Activated T-helper 2 cell treated with anti-CD3 and anti-CD28 coated beads, Interferon-gamma antibody, Interleukin-2, Interleukin-4, amounts not matched to agents 10 μg/mL and 5 μg/mL and 100 μg/mL, durations not matched to agents 14 hours and 24 hours and 36 hours (primary cell): Measurements from ENCODE around the gene PDE4D. TPM values are rescaled to one million over a fixed set of nuclear protein-coding genes. Genes with fewer than 3 reads are reported as not detected.

Source experiments
- DNase-seq: peaks from one replicate; pipeline ENCODE4 v3.0.0; 2021; ENCODE audit warnings: low spot score
- H3K27ac Mint-ChIP-seq: one replicate; pipeline ENCODE4 v1.8.0; 2021; ENCODE audit warnings: mixed read lengths
- H3K27me3 Mint-ChIP-seq: one replicate; pipeline ENCODE4 v1.8.0; 2021; ENCODE audit warnings: low read depth, mixed read lengths
- H3K36me3 Mint-ChIP-seq: one replicate; pipeline ENCODE4 v1.8.0; 2021; ENCODE audit warnings: low read depth, mixed read lengths
- H3K4me1 Mint-ChIP-seq: one replicate; pipeline ENCODE4 v1.8.0; 2021; ENCODE audit warnings: low read depth, mixed read lengths
- H3K4me3 Mint-ChIP-seq: one replicate; pipeline ENCODE4 v1.8.0; 2021; ENCODE audit warnings: low read depth, mild to moderate bottlenecking, moderate library complexity, mixed read lengths
- H3K9me3 Mint-ChIP-seq: one replicate; pipeline ENCODE4 v1.8.0; 2021; ENCODE audit warnings: mixed read lengths
- intact Hi-C: fragments of 100-400 bp; cut with micrococcal nuclease; formaldehyde crosslinking; loops from one replicate; pipeline ENCODE4 v1.15.1; 2023
- total RNA-seq: library from RNA; stranded (reverse); gene quantifications from 2 replicates; pipeline ENCODE4 v1.2.3, GENCODE V29; 2022

PDE4D gene
- total RNA-seq, 1 donor from 2014 or later, result 102 TPM

- H3K4me3 Mint-ChIP-seq, result no peak overlapping the region
- intact Hi-C loops, result no loop called here
- peaks cover 6% of the 10 kb centered on the region for H3K4me1 Mint-ChIP-seq
- no peak overlapping the region for H3K27ac Mint-ChIP-seq
- DNase-seq, result no peak
- no peaks in the 10 kb centered on the region for H3K9me3 Mint-ChIP-seq
- no peaks in the 10 kb centered on the region for H3K36me3 Mint-ChIP-seq
- H3K27me3 Mint-ChIP-seq, result peaks cover 6% of the 10 kb centered on the region
These were observed 231.4 kb downstream of the PDE4D start for GRCh38 chr5:59661954-59662615.

- Mint-ChIP-seq H3K27me3 (peaks cover 6% of the 10 kb centered on the region), H3K9me3 (no peaks in the 10 kb centered on the region), H3K36me3 (no peaks in the 10 kb centered on the region), H3K27ac (no peak overlapping the region), H3K4me1 (peaks cover 7% of the 10 kb centered on the region), H3K4me3 (no peak overlapping the region)
- intact Hi-C loops, result no loop called here
- no peak for DNase-seq
These were observed 232.2 kb downstream of the PDE4D start for GRCh38 chr5:59661311-59661710.

GRCh38 chr5:59660737-59661136 is 232.8 kb downstream of the PDE4D start:
- no peaks in the 10 kb centered on the region for H3K36me3 Mint-ChIP-seq
- intact Hi-C loops, result no loop called here
- peaks cover 4% of the 10 kb centered on the region for H3K27me3 Mint-ChIP-seq
- peaks cover 13% of the 10 kb centered on the region for H3K4me1 Mint-ChIP-seq
- H3K27ac Mint-ChIP-seq, result no peak overlapping the region
- DNase-seq, result no peak
- H3K4me3 Mint-ChIP-seq, result no peak overlapping the region
- H3K9me3 Mint-ChIP-seq, result no peaks in the 10 kb centered on the region

GRCh38 chr5:59656351-59657254 is 236.9 kb downstream of the PDE4D start:
- peaks cover 2% of the 10 kb centered on the region for H3K27me3 Mint-ChIP-seq

GRCh38 chr5:59655693-59656309 is 237.7 kb downstream of the PDE4D start:
- H3K36me3 Mint-ChIP-seq, result no peaks in the 10 kb centered on the region
- no peak overlapping the region for H3K27ac Mint-ChIP-seq
- intact Hi-C loops, result loop anchor here (5.0 kb wide), 1 partner anchor 64 kb away; no protein-coding TSS in a partner anchor
- DNase-seq, result no peak
- H3K27me3 Mint-ChIP-seq, result peaks cover 2% of the 10 kb centered on the region
- H3K4me3 Mint-ChIP-seq, result no peak overlapping the region
- H3K9me3 Mint-ChIP-seq, result no peaks in the 10 kb centered on the region
- H3K4me1 Mint-ChIP-seq, result peaks cover 7% of the 10 kb centered on the region

More at GRCh38 chr5:59656351-59657254, 236.9 kb downstream of the PDE4D start:
- Mint-ChIP-seq H3K27ac (no peak overlapping the region), H3K9me3 (no peaks in the 10 kb centered on the region), H3K4me3 (no peak overlapping the region), H3K4me1 (peaks cover 7% of the 10 kb centered on the region), H3K36me3 (no peaks in the 10 kb centered on the region)
- intact Hi-C loops, result loop anchor here (5.0 kb wide), 1 partner anchor 64 kb away; no protein-coding TSS in a partner anchor
- DNase-seq, result no peak

GRCh38 chr5:59654691-59655090 is 238.8 kb downstream of the PDE4D start:
- H3K9me3 Mint-ChIP-seq, result no peaks in the 10 kb centered on the region
- peaks cover 7% of the 10 kb centered on the region for H3K4me1 Mint-ChIP-seq
- H3K27me3 Mint-ChIP-seq, result peaks cover 2% of the 10 kb centered on the region
- intact Hi-C loops, result loop anchor here (5.0 kb wide), 1 partner anchor 62 kb away; no protein-coding TSS in a partner anchor
- H3K27ac Mint-ChIP-seq, result no peak overlapping the region
- no peak overlapping the region for H3K4me3 Mint-ChIP-seq
- H3K36me3 Mint-ChIP-seq, result no peaks in the 10 kb centered on the region
- no peak for DNase-seq

GRCh38 chr5:59652449-59652848 is 241.1 kb downstream of the PDE4D start:
- no peak overlapping the region for H3K27ac Mint-ChIP-seq
- H3K36me3 Mint-ChIP-seq, result no peaks in the 10 kb centered on the region
- no peak for DNase-seq
- H3K4me1 Mint-ChIP-seq, result peaks cover 7% of the 10 kb centered on the region
- peaks cover 2% of the 10 kb centered on the region for H3K27me3 Mint-ChIP-seq
- no peaks in the 10 kb centered on the region for H3K9me3 Mint-ChIP-seq
- H3K4me3 Mint-ChIP-seq, result no peak overlapping the region
- intact Hi-C loops, result no loop called here

GRCh38 chr5:59648949-59649921 is 244.3 kb downstream of the PDE4D start:
- Mint-ChIP-seq H3K27me3 (peaks cover 1% of the 10 kb centered on the region), H3K4me3 (no peak overlapping the region), H3K27ac (no peak overlapping the region), H3K9me3 (no peaks in the 10 kb centered on the region), H3K36me3 (no peaks in the 10 kb centered on the region), H3K4me1 (no peaks in the 10 kb centered on the region)
- intact Hi-C loops, result no loop called here
- no peak for DNase-seq

- no peak for DNase-seq
- intact Hi-C loops, result no loop called here
- no peaks in the 10 kb centered on the region for H3K4me1 Mint-ChIP-seq
- no peaks in the 10 kb centered on the region for H3K27me3 Mint-ChIP-seq
- no peak overlapping the region for H3K4me3 Mint-ChIP-seq
- no peak overlapping the region for H3K27ac Mint-ChIP-seq
- H3K9me3 Mint-ChIP-seq, result no peaks in the 10 kb centered on the region
- no peaks in the 10 kb centered on the region for H3K36me3 Mint-ChIP-seq
These were observed 245.3 kb downstream of the PDE4D start for GRCh38 chr5:59648038-59648831.

- Mint-ChIP-seq H3K27ac (no peak overlapping the region), H3K4me3 (no peak overlapping the region), H3K27me3 (no peaks in the 10 kb centered on the region), H3K9me3 (no peaks in the 10 kb centered on the region), H3K36me3 (no peaks in the 10 kb centered on the region), H3K4me1 (no peaks in the 10 kb centered on the region)
- DNase-seq, result no peak
- intact Hi-C loops, result no loop called here
These were observed 248.1 kb downstream of the PDE4D start for GRCh38 chr5:59645380-59645779.

GRCh38 chr5:59640411-59640810 is 253.1 kb downstream of the PDE4D start:
- intact Hi-C loops, result no loop called here
- no peak overlapping the region for H3K27ac Mint-ChIP-seq
- no peaks in the 10 kb centered on the region for H3K4me1 Mint-ChIP-seq
- no peaks in the 10 kb centered on the region for H3K36me3 Mint-ChIP-seq
- no peak overlapping the region for H3K4me3 Mint-ChIP-seq
- no peak for DNase-seq
- no peaks in the 10 kb centered on the region for H3K9me3 Mint-ChIP-seq
- H3K27me3 Mint-ChIP-seq, result peaks cover 4% of the 10 kb centered on the region
